ENCODE results near the gene DAAM2. TPM values are rescaled to one million over a fixed set of nuclear protein-coding genes. Genes with fewer than 3 reads are reported as not detected.
A peak's percentile ranks its signal among the peaks of the same experiment; 100 is the strongest.

DAAM2 gene
- total and polyA plus RNA-seq, 4 donors: 1.9 to 17.0 (median 4.4) TPM

DNA sequence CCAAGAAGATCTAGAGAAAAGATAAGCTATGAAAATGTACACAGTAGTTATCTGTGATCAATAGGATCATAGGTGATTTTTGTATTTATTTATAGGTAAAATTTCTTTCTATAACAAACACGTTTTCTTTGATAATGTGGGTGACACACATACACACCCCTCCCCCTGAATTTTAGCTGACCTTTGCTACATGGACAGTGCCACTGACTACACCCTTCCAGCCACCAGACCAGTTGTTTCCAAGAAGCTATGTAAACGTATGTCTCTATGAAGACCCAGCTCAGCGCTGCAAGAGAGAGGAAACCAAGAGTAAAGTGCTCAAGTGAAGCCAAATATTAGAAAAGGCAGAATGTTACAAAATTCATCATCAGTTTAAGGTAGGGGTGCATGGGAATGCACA, 125.8 kb downstream of the DAAM2 start:
- Histone ChIP-seq H3K36me3 (ENCODE audit: control insufficient read depth in 4 of 4, insufficient read depth in 3 of 4, low read depth in 1 of 4, low read length in 3 of 4) (peaks cover 0 to 22% (median 10%) of the 10 kb centered on the region in 4 donors), H3K4me3 (ENCODE audit: low read depth in 1 of 3, low read length in 3 of 3) (no peak overlapping the region), H3K4me1 (ENCODE audit: control insufficient read depth in 4 of 4, insufficient read depth in 4 of 4, low read length in 3 of 4) (peaks cover 17 to 49% (median 37%) of the 10 kb centered on the region in 4 donors), H3K27ac (ENCODE audit: low read depth in 1 of 2, low read length in 2 of 2) (no peak overlapping the region), H3K9me3 (ENCODE audit: control insufficient read depth in 4 of 4, low read length in 3 of 4) (no peaks in the 10 kb centered on the region), H3K9ac (ENCODE audit: low read depth in 1 of 2, low read length in 2 of 2) (no peak overlapping the region), H3K27me3 (ENCODE audit: control insufficient read depth in 4 of 4, insufficient read depth in 4 of 4, low read length in 3 of 4) (no peaks in the 10 kb centered on the region)
- 36% methylated on average over 3 of the region's 3 CpGs for WGBS
- TF ChIP-seq HNF4A (conservative IDR thresholded peaks at IDR 0.05) (peak; percentile 17 to 22), NR2F2 (IDR thresholded peaks at IDR 0.05) (no peak), RXRA (IDR thresholded peaks at IDR 0.05) (no peak)
- TF ChIP-seq, protein P1, sequence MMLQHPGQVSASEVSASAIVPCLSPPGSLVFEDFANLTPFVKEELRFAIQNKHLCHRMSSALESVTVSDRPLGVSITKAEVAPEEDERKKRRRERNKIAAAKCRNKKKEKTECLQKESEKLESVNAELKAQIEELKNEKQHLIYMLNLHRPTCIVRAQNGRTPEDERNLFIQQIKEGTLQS (IDR thresholded peaks at IDR 0.05): no peak
- DNase-seq (ENCODE audit: low spot score): no peak

DNA sequence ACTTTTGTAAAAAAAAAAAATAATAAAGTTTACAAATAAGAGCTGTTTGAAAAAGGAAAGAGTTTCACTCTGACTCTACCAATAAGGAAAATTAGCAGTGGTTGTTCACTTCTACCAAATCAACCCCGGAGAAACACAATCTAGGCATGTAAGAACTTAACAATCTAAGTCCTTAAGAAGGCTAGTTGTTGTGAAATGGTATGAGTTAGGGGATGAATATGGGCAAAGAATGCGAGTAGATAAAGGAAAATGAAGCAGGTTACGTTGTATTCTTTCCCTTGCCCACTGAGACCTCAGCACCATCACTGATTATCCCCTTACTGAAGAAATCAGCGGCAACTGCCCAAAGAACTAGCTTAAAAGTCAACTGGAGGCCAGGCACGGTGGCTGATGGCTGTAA, 126.7 kb downstream of the DAAM2 start:
- TF ChIP-seq JUND (IDR thresholded peaks at IDR 0.05) (no peak), FOXA2 (IDR thresholded peaks at IDR 0.05) (no peak), RAD21 (IDR thresholded peaks at IDR 0.05) (no peak), NR2F2 (IDR thresholded peaks at IDR 0.05) (no peak), EGR1 (IDR thresholded peaks at IDR 0.05; ENCODE audit: low read depth in 2 of 2) (no peak), HNF4G (IDR thresholded peaks at IDR 0.05) (no peak), HNF4A (conservative IDR thresholded peaks at IDR 0.05) (no peak), YY1 (IDR thresholded peaks at IDR 0.05) (no peak), FOXA1 (IDR thresholded peaks at IDR 0.05) (no peak), RXRA (IDR thresholded peaks at IDR 0.05) (no peak), GABPA (IDR thresholded peaks at IDR 0.05 in 1 of 2, conservative IDR thresholded peaks at IDR 0.05 in 1 of 2) (no peak)
- TF ChIP-seq, protein P2, sequence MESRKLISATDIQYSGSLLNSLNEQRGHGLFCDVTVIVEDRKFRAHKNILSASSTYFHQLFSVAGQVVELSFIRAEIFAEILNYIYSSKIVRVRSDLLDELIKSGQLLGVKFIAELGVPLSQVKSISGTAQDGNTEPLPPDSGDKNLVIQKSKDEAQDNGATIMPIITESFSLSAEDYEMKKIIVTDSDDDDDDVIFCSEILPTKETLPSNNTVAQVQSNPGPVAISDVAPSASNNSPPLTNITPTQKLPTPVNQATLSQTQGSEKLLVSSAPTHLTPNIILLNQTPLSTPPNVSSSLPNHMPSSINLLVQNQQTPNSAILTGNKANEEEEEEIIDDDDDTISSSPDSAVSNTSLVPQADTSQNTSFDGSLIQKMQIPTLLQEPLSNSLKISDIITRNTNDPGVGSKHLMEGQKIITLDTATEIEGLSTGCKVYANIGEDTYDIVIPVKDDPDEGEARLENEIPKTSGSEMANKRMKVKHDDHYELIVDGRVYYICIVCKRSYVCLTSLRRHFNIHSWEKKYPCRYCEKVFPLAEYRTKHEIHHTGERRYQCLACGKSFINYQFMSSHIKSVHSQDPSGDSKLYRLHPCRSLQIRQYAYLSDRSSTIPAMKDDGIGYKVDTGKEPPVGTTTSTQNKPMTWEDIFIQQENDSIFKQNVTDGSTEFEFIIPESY (IDR thresholded peaks at IDR 0.05): no peak
- TF ChIP-seq, protein P3, sequence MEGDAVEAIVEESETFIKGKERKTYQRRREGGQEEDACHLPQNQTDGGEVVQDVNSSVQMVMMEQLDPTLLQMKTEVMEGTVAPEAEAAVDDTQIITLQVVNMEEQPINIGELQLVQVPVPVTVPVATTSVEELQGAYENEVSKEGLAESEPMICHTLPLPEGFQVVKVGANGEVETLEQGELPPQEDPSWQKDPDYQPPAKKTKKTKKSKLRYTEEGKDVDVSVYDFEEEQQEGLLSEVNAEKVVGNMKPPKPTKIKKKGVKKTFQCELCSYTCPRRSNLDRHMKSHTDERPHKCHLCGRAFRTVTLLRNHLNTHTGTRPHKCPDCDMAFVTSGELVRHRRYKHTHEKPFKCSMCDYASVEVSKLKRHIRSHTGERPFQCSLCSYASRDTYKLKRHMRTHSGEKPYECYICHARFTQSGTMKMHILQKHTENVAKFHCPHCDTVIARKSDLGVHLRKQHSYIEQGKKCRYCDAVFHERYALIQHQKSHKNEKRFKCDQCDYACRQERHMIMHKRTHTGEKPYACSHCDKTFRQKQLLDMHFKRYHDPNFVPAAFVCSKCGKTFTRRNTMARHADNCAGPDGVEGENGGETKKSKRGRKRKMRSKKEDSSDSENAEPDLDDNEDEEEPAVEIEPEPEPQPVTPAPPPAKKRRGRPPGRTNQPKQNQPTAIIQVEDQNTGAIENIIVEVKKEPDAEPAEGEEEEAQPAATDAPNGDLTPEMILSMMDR (IDR thresholded peaks at IDR 0.05; ENCODE audit: low read depth, low read length, missing input control): no peak
- TF ChIP-seq, protein P4, sequence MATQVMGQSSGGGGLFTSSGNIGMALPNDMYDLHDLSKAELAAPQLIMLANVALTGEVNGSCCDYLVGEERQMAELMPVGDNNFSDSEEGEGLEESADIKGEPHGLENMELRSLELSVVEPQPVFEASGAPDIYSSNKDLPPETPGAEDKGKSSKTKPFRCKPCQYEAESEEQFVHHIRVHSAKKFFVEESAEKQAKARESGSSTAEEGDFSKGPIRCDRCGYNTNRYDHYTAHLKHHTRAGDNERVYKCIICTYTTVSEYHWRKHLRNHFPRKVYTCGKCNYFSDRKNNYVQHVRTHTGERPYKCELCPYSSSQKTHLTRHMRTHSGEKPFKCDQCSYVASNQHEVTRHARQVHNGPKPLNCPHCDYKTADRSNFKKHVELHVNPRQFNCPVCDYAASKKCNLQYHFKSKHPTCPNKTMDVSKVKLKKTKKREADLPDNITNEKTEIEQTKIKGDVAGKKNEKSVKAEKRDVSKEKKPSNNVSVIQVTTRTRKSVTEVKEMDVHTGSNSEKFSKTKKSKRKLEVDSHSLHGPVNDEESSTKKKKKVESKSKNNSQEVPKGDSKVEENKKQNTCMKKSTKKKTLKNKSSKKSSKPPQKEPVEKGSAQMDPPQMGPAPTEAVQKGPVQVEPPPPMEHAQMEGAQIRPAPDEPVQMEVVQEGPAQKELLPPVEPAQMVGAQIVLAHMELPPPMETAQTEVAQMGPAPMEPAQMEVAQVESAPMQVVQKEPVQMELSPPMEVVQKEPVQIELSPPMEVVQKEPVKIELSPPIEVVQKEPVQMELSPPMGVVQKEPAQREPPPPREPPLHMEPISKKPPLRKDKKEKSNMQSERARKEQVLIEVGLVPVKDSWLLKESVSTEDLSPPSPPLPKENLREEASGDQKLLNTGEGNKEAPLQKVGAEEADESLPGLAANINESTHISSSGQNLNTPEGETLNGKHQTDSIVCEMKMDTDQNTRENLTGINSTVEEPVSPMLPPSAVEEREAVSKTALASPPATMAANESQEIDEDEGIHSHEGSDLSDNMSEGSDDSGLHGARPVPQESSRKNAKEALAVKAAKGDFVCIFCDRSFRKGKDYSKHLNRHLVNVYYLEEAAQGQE (IDR thresholded peaks at IDR 0.05): no peak
- TF ChIP-seq, protein P5, sequence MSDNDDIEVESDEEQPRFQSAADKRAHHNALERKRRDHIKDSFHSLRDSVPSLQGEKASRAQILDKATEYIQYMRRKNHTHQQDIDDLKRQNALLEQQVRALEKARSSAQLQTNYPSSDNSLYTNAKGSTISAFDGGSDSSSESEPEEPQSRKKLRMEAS (IDR thresholded peaks at IDR 0.05): no peak
- Histone ChIP-seq H3K27me3 (ENCODE audit: control insufficient read depth in 4 of 4, insufficient read depth in 4 of 4, low read length in 3 of 4) (no peaks in the 10 kb centered on the region), H3K36me3 (ENCODE audit: control insufficient read depth in 4 of 4, insufficient read depth in 3 of 4, low read depth in 1 of 4, low read length in 3 of 4) (peaks cover 0 to 14% (median 6%) of the 10 kb centered on the region in 4 donors), H3K4me1 (ENCODE audit: control insufficient read depth in 4 of 4, insufficient read depth in 4 of 4, low read length in 3 of 4) (peaks cover 20 to 57% (median 45%) of the 10 kb centered on the region in 4 donors), H3K9ac (ENCODE audit: low read depth in 1 of 2, low read length in 2 of 2) (no peak overlapping the region), H3K9me3 (ENCODE audit: control insufficient read depth in 4 of 4, low read length in 3 of 4) (no peaks in the 10 kb centered on the region), H3K4me3 (ENCODE audit: low read depth in 1 of 3, low read length in 3 of 3) (no peak overlapping the region), H3K27ac (ENCODE audit: low read depth in 1 of 2, low read length in 2 of 2) (no peak overlapping the region)
- 71% methylated on average over 5 of the region's 5 CpGs for WGBS
- no peak for DNase-seq (ENCODE audit: low spot score)

Measured in liver (tissue), 9 donors.